ENCODE data around the gene NXT1.

Gene NXT1

DNA sequence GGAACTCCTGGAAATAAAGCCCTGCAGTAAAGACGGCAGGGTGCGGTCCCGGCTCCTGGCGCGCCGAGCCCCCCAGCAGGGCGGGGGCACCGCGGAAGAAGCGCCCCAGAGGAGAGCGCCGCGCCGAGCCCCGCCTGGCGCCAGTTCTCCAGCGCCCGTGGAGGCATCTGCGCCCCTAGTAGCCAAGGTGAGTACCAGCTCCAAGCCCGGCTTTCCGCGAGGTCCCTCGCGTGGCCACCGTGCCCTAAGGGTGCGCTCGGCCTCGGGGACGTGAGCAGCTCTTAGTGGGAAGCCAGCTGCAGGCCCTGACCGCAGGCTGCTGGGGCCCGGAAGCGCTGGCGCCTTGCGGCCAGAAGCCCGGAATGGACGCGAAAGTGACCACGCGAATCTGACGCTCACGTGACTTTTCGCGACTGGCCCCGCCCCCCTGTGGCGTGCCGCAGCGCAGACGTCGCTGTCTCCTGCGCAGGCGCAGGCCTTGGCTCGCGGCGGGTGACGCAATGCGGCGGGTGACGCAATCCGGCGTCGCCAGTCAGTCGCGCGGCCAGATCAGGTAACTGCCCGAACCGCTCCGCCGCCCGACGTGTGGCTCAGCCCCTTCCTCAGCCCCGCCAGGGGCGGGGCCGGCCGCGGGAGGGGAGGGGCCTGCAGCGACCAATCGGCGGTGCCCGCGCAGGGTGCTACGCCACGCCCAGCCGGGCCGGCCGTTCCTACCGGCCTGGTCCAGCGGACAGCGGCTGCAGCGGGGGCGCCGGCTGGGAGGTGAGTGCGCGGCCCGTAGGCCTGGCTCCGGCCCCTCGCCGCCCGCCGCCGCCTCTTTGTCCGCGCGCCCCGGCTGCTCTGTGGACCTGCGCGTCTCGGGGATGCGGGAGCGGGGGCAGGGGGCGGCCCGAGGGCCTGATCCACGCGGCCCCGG, 11.1 kb downstream of the NXT1 start, which contains the start of gene GZF1:
TSS of gene GZF1 (plus strand) at position 707 of the 916 bp plus-strand sequence. CDS start 2,202 bp downstream, outside the sequence.
- peak; percentile 84 for DNase-seq

DNA sequence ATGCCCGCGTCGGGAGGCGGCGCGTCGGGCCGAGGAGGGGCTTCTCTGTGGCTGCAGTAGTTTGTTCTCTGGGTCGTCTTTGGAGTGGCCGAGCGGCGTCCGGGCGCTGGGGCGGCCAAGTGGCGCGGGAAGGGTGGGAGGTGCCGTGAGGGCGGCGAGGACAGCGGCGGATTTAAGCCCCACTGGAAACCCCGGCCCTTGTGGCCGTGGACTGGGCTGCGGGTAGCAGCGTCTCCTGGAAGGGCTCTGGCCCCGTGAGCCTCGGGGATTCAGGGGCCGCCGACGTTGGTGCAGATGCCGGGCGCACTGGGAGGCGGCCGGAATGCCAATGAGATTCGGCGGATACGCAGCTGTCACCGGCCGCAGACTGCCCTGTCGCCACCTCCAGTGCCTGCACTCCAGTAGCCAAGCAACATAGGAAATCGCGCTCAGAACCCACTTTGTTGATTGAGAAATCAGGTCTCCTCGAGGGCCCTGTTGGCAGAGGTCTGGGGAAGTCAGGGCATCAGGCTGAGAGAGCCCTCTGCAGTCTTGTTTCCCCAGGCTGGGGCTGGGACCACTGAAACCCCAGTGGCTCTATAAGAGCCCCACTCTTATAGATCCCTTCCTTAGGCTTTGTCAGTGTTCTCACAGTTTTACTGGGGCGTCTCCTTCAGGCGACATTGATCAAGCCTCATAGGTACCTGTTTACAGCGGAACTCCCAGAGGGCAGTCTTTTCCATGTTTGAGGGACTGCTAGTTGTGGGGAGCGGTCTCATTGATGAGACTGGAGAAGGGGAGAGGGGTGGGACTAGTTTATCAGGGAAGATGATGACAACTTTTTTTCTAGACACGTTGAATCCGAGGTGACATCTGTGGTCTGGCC, 12.0 kb downstream of the NXT1 start:
- DNase-seq, result no peak

DNA sequence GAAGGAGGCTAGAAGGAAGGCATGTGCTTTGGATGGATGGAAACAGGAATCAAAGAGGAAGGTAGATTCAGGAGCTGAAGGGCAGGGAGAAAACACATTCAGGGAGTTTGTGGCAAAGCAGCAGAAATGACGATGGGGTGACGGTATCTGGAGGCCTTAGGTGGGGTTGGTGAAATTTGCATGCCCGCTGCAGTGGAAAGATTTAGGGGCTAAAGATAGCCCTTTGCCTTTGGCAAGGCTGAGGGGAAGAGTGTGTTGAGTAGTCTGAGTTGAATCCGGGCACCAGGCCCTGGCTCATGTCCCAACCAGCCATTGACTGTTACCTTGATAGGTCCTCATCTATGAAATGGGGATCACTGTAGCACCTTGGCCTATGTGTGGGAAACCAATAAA, 12.7 kb downstream of the NXT1 start:
- no peak for DNase-seq

DNA sequence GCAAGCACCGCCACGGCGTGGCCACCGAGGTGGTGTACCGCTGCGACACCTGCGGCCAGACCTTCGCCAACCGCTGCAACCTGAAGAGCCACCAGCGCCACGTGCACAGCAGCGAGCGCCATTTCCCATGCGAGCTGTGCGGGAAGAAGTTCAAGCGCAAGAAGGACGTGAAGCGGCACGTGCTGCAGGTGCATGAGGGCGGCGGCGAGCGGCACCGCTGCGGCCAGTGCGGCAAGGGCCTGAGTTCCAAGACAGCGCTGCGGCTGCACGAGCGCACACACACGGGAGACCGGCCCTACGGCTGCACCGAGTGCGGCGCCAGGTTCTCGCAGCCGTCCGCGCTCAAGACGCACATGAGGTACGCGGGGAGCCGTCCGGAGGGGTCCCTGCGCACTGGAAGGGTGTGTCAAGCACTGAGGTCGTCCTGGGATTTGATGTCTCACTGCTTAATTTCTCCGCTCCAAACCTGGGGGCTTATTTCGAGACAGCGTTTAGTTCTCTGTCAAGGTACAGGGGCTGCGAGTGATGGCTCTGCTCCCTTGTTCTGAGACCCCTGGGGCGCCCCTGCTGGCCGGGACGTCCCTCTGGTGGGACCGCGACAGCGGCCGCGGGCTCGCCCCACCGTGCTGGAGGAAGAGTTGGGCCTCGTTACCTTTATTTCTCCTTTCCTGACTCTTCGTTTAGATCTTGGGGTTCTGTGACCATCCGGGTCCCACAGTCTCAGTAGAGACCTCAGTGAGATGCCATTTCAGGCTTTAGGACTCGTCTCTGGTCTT, 15.0 kb downstream of the NXT1 start:
- DNase-seq, result no peak

DNA sequence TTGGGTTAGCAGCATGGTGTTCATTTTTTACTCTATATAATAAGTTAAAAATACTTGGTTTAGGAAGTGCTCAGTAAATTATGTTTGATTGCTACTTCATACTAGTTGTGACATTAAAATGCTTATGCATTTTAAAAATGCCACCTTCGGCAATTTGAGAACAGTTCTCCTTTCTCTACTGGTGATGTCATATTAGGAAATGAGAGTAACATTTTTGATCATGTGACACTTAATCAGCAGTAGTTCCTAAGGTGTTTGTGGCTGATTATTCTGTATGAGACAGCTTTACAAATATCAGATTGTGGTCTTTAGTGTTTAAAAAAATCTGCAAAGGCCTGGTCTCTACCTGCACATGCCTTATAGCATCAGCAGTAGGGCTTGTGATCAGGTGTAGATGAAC, 15.8 kb downstream of the NXT1 start:
- no peak for DNase-seq

DNA sequence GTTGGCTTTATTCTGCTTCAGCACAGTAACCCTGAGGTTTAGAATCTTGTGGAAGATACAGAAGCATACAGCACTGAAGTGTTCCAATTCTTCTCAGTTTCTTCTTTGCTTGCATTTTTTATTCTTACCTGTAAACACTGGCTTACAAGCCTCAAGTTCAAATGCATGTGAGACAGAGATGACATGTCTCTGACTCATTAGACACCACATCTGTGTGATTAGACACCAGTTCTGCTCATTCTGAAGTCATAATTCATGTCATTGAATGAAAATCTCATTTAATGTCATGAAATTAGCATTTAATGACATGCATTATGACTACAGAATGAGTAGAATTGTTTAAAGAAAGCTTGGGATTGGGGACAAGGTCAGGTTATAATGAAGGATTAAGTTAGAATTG, 17.2 kb downstream of the NXT1 start:
- no peak for DNase-seq

DNA sequence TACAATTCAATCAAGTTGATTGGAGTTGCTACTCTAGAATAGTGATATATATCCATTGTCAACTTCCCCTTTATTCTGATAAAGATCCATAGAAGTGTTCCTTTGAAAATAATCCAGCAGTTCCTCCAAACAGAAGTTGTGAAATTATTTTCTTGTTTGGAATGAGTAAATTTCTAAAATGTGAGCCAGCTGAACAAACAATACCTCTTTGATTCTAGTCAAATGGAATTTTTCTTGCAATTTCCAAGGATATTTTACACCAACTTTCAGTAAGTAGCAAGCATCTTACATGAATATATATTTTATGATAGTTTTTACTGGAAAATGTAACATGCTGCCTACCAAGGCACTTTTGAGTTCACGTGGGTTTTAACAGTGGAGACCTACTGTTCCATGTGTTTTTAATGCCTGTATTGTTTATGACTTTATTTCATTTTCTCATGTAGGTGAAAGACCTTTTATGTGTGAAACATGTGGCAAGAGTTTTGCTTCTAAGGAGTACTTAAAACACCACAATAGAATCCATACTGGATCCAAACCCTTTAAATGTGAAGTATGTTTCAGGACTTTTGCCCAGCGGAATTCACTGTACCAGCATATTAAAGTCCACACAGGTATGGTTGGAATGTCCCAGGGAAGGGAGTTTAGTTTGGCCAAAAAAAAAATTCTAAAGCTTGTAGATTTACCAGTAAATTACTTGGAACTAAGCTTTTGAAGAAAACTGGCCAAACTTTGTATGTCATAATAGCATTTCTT, 17.9 kb downstream of the NXT1 start:
- no peak for DNase-seq

DNA sequence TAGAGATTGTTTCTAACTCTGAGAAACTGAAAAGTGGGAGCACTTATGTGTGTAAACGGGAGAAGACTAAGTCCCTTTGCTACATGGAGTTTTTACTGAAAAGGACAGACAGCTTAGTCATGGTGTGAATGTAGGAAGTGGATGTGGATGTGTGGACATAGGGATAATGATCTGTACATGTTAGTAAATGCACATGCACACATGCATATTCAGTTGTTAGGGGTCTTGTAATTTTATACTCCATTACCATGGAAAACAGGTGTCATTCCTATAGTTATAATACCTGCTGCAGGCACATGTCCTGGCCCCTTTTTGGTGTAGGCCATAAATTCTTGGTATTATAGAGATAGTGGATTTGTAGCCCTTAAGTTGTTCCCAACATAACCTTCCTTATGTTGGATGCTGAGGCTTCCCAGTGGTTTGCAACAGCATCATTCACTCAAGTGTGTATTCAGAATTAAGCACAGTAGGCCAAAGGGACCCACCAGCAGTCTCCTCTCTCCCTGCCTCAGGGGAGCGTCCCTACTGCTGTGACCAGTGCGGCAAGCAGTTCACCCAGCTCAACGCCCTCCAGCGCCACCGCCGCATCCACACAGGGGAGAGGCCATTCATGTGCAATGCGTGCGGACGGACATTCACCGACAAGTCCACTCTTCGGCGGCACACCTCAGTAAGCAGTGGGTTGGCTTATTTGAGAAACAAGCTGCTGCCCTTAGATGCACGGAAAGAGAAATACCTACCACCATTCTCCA, 18.7 kb downstream of the NXT1 start:
- DNase-seq, result no peak

DNA sequence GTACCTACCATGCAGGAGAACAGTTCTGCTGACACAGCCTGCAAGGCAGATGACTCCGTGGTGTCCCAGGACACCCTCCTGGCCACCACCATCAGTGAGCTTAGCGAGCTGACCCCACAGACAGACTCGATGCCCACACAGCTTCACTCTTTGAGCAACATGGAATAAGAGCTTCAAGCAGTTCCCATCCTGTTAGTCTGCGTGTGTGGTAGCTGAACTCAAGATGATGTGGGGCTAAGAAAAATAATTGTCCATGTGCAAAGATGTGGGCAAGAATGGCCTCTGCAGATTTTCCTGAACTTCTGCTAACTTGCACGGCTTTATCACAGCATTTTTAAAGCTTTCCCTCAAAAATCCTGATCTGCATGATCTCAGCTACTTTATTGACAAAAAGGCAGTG, 19.7 kb downstream of the NXT1 start:
- DNase-seq, result no peak

DNA sequence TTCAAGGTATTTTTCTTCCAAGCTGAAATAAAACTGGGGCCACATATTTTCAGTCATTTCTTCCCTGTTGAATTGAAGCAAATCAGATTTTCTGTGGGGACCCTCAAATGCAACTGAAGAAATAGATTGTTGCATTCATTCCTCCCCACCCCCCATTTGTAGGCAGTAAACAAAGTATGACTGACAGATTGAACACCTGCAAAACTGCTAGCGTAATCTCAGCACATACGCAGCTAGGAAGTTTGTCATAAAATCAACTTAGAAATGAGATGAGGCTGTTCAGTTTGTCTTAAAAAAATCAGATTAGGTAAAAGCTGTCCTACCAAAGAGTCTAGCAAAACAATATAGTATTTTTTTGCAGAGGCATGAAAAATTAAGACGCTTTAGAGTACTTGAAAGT, 20.3 kb downstream of the NXT1 start:
- no peak for DNase-seq

DNA sequence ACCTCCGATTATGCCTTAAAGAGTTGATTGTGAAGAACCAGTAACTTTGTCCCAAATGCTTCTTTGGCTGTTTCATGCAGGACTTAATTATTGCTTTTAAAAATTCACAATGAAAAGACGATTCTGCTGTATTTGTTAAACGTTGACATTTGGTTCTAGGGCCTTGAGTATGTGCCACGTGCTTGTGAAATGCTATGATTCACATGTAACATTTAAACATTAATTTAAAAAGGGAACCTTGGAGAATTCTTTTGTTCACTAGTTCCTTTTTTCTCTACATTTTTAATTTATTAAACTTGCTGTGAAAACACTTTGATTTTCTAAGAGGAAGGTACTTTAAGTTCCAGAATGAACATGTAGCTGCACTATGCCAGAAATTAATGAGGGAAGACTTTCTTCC, 20.9 kb downstream of the NXT1 start:
- DNase-seq, result no peak

DNA sequence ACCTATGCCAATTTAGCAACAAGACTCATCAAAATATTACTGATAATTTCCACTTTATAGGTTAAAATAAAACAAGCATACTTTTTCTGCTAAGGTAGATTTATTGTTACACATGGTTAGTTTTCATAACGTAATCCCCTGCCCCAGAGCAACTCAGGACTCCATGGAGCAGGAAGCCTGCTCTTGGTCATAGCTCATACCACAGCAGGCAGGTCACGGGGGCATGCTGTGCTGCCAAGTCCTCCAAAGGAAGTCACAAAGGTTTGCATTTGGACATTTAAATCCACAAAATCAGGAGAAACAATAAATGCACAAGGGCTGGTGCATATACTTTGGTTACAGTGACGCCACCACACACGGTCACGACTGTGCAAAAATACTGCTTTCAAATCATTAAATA, 23.9 kb downstream of the NXT1 start:
- no peak for DNase-seq

DNA sequence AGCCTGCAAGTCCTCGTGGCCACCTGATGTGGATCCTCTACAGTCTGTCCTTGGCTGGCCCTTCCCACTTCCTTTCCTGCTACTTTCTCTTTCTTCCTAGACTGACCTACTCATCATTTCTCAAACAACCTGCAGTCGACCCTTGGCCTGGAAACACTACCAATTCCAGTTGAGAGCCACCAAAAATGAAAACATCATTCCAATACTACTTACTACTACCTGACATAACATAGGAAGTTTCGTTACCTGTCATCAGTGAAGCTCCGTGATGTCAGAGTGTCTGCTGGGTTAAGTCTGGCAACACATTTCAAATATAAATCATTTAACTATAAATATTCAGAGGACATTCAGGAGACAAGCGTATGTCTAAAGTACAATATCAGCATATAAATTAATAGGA, 25.2 kb downstream of the NXT1 start:
- no peak for DNase-seq

DNA sequence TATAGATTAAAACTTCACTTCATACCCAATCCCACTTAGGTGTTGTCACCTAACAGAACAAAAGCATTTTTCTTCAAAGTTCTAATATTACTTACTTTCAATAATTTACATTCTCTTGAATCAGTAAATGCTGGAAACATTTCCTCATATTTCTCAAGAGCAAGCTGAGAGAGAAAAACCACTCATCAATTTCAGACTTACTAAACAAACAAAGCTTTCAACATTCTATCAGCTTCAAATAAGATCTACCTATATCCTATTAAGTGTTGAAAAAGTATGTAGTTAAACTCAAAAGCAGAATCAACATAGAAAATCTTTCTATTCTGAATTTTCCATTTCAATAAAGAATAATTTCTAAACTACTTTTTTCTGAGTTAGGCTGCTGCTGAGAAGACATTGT, 29.2 kb downstream of the NXT1 start:
- no peak for DNase-seq

DNA sequence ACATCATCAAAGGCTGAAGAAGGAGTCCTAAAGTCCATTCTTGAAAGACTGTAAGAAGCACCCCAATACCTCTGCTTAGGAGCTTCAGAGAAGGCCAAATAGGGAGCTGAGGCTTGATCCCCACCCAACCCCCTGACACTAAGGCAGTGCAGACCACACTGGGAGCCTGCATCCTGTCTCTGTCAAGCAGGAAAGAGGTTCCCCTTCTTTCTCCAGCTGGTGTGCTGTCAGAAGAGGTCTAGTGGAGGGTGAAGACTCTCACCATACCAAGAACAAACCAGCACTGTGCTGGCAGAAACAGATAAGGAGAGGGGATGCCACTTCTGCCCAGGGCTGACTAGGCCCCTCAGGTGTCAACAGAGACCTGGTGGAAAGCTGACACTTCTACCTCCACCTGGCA, 31.3 kb downstream of the NXT1 start:
- DNase-seq, result no peak

DNA sequence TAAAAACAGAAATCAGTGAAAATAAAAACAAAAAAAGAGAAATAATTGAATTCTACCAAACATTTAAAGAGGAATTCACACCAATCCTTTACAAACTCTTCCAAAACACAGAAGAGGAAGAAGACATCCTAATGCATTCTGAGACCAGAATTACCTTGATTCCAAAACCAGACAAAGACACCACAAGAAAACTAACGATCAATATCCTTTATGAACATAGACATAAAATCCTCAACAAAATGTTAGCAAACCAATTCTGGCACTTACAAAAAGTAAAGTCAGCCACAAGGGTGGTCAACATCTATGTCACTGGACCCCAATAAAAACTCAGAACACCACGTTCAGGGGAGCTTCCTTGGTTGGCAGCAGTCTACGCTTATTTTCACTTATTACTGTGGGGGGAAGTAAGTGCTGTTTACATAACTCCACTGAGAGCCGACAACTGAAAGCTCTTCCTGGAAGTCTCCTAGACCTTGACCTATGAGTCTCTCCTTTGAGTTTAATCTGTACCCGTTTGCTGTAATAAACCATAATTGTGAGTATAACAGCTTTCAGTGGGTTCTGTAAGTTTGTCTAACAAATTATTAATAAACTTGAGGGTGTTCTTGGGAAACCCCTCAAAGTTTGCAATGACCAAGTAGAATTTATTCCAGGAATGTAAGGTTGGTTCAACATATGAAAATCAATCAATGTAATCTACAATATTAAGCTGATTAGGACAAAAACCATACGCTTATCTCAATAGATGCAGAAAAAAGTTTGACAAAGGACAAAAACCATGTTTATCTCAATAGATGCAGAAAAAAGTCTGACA, 35.9 kb downstream of the NXT1 start:
- no peak for DNase-seq

DNA sequence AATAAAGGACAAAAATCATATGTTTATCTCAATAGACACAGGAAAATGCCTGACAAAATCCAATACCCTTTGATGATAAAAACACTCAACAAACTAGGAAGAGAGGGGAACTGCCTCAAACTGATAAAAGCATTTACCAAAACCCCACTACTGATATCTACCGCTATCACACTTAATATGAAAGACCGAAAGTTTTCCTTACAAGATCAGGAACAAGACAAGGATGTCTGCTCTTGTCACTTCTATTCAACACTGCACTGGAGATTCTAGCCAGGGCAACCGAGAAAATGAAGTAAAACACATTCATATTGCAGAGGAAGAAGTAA, 36.5 kb downstream of the NXT1 start:
- DNase-seq, result no peak

DNA sequence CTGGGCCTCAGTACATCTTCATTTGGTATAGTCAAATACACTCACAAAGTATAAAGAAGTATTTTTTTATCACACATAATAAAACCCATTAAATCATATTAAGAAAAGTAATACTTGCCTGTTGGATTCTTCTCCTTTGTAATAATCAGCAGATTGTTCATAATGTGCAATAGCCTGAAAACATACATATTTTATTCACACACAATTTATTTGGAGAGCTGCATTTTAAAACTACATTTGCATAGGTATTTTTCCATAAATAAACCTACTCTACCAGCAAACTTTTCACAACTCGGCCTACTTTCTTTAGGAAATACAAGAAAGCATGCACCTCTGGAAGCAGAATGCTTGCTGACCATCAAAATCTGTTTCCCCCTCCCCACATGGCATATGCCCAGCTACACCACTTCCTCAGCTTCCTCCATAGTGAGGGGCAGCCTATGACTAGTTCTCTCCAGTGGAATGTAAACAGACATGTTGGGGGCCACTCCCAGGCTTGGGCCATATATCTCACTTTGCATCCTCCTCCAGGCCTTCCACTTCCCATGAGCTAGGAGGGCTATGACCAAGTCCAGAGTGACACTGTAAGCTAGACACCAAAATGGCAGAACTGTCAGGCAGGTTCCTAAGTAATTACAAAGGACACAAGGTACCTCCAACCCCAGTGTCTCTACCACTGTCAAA, 39.6 kb downstream of the NXT1 start:
- DNase-seq, result no peak

DNA sequence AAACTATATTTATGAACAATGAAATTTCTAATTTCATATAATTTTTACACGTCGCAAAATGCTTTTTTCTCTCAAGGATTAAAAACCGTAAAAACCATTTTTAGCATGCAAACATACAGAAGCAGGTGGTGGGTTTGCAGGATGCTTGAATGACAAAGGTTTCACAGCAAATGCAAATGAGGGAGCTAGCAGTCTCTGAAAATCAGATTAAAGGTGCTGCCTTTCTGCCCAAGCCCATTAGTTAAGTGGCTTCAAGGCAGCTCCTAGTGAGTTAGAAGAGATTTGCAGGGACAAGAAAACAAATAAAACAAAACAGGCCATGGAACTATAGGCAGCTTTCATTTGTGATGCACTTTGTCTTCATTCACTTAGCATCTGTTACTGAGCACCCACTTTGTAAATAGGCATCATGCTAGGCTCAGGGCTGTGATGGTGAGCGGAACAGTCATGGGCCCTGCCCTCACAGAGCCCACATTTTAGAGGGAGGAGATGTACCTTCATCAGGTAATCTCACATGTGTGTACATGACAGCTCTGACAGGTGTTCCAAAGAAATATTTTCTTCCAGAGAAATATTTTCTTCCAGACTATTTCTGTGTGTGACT, 41.2 kb downstream of the NXT1 start:
- no peak for DNase-seq
